H1 (cell line): Measurements from ENCODE around the gene INSM1. TPM values are rescaled to one million over a fixed set of nuclear protein-coding genes. Genes with fewer than 3 reads are reported as not detected.
A peak's percentile ranks its signal among the peaks of the same experiment; 100 is the strongest.

Experiments
- CTCF ChIA-PET: fragments of 300-600 bp; sonication (Branson Sonifier 250); formaldehyde crosslinking; loops from one replicate; lab custom pipeline; 2021; ENCODE audit not compliant: partially characterized antibody; lab: Charles Lee
- POLR2A ChIA-PET: fragments of 300-600 bp; sonication (Branson Sonifier 250); formaldehyde crosslinking; loops from one replicate; lab custom pipeline; 2021; ENCODE audit warnings: inconsistent platforms; ENCODE audit not compliant: partially characterized antibody; lab: Charles Lee
- DNase-seq, 2 experiments: peaks; one replicate each; pipeline versions ENCODE4 v3.0.0 to v3.0.0-alpha.2; 2010 to 2022; ENCODE audit warnings: low spot score in 2 of 2, low read depth in 1 of 2, mixed read lengths in 1 of 2
- FAIRE-seq: peaks from 2 replicates; lab custom pipeline; 2011; peaks lifted over from hg19 to GRCh38; lab: Jason Lieb, UNC
- H2AFZ ChIP-seq: 2 replicates; pipeline ENCODE4 v1.8.1; 2012; ENCODE audit warnings: low read length, inconsistent platforms
- H2AK5ac ChIP-seq: 2 replicates; pipeline ENCODE4 v1.6.1; 2013; ENCODE audit warnings: low read depth, low read length
- H2BK120ac ChIP-seq: replicated peaks from 2 replicates; pipeline ENCODE3; 2013; ENCODE audit warnings: low read depth, low read length, inconsistent platforms
- H2BK12ac ChIP-seq: 2 replicates; pipeline ENCODE4 v1.6.1; 2013; ENCODE audit warnings: low read depth, low read length
- H2BK15ac ChIP-seq: 2 replicates; pipeline ENCODE4 v1.6.1; 2013; ENCODE audit warnings: low read length
- H2BK20ac ChIP-seq: 2 replicates; pipeline ENCODE4 v1.6.1; 2013; ENCODE audit warnings: low read length
- H2BK5ac ChIP-seq: 2 replicates; pipeline ENCODE4 v1.6.1; 2013; ENCODE audit warnings: low read depth, low read length
- H3K14ac ChIP-seq: 2 replicates; pipeline ENCODE4 v1.6.1; 2013; ENCODE audit warnings: inconsistent platforms; ENCODE audit not compliant: insufficient read length
- H3K18ac ChIP-seq: 2 replicates; pipeline ENCODE4 v1.6.1; 2013; ENCODE audit warnings: low read length; ENCODE audit errors: extremely low read depth
- H3K23ac ChIP-seq: 2 replicates; pipeline ENCODE4 v1.6.1; 2013; ENCODE audit warnings: inconsistent platforms; ENCODE audit not compliant: insufficient read length
- H3K23me2 ChIP-seq: 2 replicates; pipeline ENCODE4 v1.6.1; 2013; ENCODE audit warnings: low read depth, low read length
- H3K27ac ChIP-seq: 2 replicates; pipeline ENCODE4 v1.6.1; 2011; ENCODE audit warnings: low read depth, low read length, inconsistent platforms
- H3K27me3 ChIP-seq, 4 experiments: replicated peaks in 1 of 4; 1 replicate in 1 of 4; 2 replicates in 3 of 4; pipeline versions ENCODE4 v1.6.1 to v1.8.1; 2011 to 2013; ENCODE audit warnings: low read length in 3 of 4, mild to moderate bottlenecking in 3 of 4, inconsistent platforms in 2 of 4, mixed read lengths in 2 of 4, moderate library complexity in 1 of 4; ENCODE audit not compliant: control insufficient read depth in 3 of 4, insufficient read depth in 3 of 4; ENCODE audit errors: extremely low read depth in 1 of 4
- H3K36me3 ChIP-seq, 4 experiments: 2 replicates each; pipeline versions ENCODE4 v1.6.1 to v1.8.1; 2011 to 2013; ENCODE audit warnings: mild to moderate bottlenecking in 4 of 4, low read length in 3 of 4, moderate library complexity in 2 of 4, control low read depth in 1 of 4, inconsistent platforms in 1 of 4; ENCODE audit not compliant: insufficient read depth in 4 of 4, control insufficient read depth in 2 of 4
- H3K4ac ChIP-seq: replicated peaks from 2 replicates; pipeline ENCODE3; 2013; ENCODE audit warnings: low read length, low read depth, mixed read lengths, inconsistent platforms; ENCODE audit not compliant: insufficient read length
- H3K4me1 ChIP-seq, 4 experiments: replicated peaks in 1 of 4; 1 replicate in 1 of 4; 2 replicates in 3 of 4; pipeline versions ENCODE4 v1.6.1 to v1.8.1; 2011 to 2013; ENCODE audit warnings: low read length in 3 of 4, inconsistent platforms in 2 of 4, mixed read lengths in 1 of 4; ENCODE audit not compliant: insufficient read depth in 4 of 4, control insufficient read depth in 3 of 4
- H3K4me2 ChIP-seq, 2 experiments: 2 replicates each; pipeline versions ENCODE4 v1.6.1 to v1.8.1; 2011 to 2013; ENCODE audit warnings: low read depth in 2 of 2, low read length in 2 of 2, control low read depth in 1 of 2, inconsistent platforms in 1 of 2, mild to moderate bottlenecking in 1 of 2; ENCODE audit not compliant: insufficient read depth in 1 of 2
- H3K4me3 ChIP-seq, 4 experiments: fragments of 200-600, 300-600 bp in 1 of 4; sonication (generic), shearing (Covaris generic), sonication (Bioruptor Twin) in 1 of 4; 2 replicates each; pipeline versions ENCODE4 v1.5.1 to v1.8.1; 2011 to 2016; ENCODE audit warnings: low read length in 4 of 4, low read depth in 3 of 4, control low read depth in 2 of 4, inconsistent platforms in 2 of 4, mild to moderate bottlenecking in 2 of 4, mixed read lengths in 1 of 4, moderate library complexity in 1 of 4; ENCODE audit not compliant: insufficient read depth in 2 of 4; ENCODE audit errors: extremely low read depth in 1 of 4
- H3K56ac ChIP-seq: replicated peaks from 2 replicates; pipeline ENCODE3; 2013; ENCODE audit warnings: low read depth, mild to moderate bottlenecking, mixed read lengths, low read length, inconsistent platforms; ENCODE audit not compliant: insufficient read length
- H3K79me1 ChIP-seq: 2 replicates; pipeline ENCODE4 v1.6.1; 2013; ENCODE audit warnings: low read depth, low read length, control low read depth
- H3K79me2 ChIP-seq, 2 experiments: 2 replicates each; pipeline versions ENCODE4 v1.6.1 to v1.8.1; 2012 to 2013; ENCODE audit warnings: low read length in 2 of 2, mild to moderate bottlenecking in 2 of 2, inconsistent platforms in 1 of 2; ENCODE audit not compliant: insufficient read depth in 2 of 2, control insufficient read depth in 1 of 2
- H3K9ac ChIP-seq, 4 experiments: replicated peaks in 1 of 4; 1 replicate in 1 of 4; 2 replicates in 3 of 4; pipeline versions ENCODE4 v1.6.1 to v1.8.1; 2011 to 2013; ENCODE audit warnings: low read depth in 3 of 4, low read length in 3 of 4, control low read depth in 2 of 4, mild to moderate bottlenecking in 2 of 4, moderate library complexity in 2 of 4, inconsistent platforms in 1 of 4; ENCODE audit errors: extremely low read depth in 1 of 4
- H3K9me3 ChIP-seq, 2 experiments: 2 replicates each; pipeline versions ENCODE4 v1.6.1 to v1.8.1; 2012 to 2013; ENCODE audit warnings: mild to moderate bottlenecking in 2 of 2, moderate library complexity in 2 of 2, control low read depth in 1 of 2, inconsistent platforms in 1 of 2, low read depth in 1 of 2, low read length in 1 of 2, mixed read lengths in 1 of 2; ENCODE audit not compliant: insufficient read depth in 2 of 2
- H4K20me1 ChIP-seq, 2 experiments: replicated peaks in 1 of 2; 2 replicates each; pipeline versions ENCODE3 to v1.8.1; 2011 to 2013; ENCODE audit warnings: inconsistent platforms in 2 of 2, low read length in 2 of 2, mild to moderate bottlenecking in 1 of 2; ENCODE audit not compliant: insufficient read depth in 2 of 2, control insufficient read depth in 1 of 2
- H4K5ac ChIP-seq: 2 replicates; pipeline ENCODE4 v1.6.1; 2013; ENCODE audit warnings: low read length, low read depth, mixed read lengths, inconsistent platforms; ENCODE audit not compliant: insufficient read length
- H4K8ac ChIP-seq: 2 replicates; pipeline ENCODE4 v1.8.0; 2013; ENCODE audit warnings: mild to moderate bottlenecking, moderate library complexity, low read length, inconsistent platforms; ENCODE audit not compliant: insufficient read depth; ENCODE audit errors: extremely low read depth
- H4K91ac ChIP-seq: replicated peaks from 2 replicates; pipeline ENCODE3; 2013; ENCODE audit warnings: low read length, mixed read lengths, inconsistent platforms; ENCODE audit not compliant: insufficient read length
- CBX8 ChIP-seq: fragments of 300-800, 300-1000 bp; sonication (generic); IDR thresholded peaks from 2 replicates; pipeline ENCODE4 v1.7.1; 2016; ENCODE audit warnings: low read depth, low read length, borderline replicate concordance
- CEBPB ChIP-seq: IDR thresholded peaks from 2 replicates; pipeline ENCODE4 v1.6.1; 2012; ENCODE audit warnings: low read depth, low read length
- RNF2 ChIP-seq: fragments of 200-900, 300-1000 bp; sonication (generic); IDR thresholded peaks from 2 replicates; pipeline ENCODE4 v1.7.1; 2016; ENCODE audit warnings: borderline replicate concordance, low read depth, mild to moderate bottlenecking, antibody characterized with exemption, low read length; ENCODE audit not compliant: poor library complexity, severe bottlenecking; ENCODE audit errors: missing control alignments
- SUZ12 ChIP-seq: fragments of 200-600 bp; sonication (generic); IDR thresholded peaks from 2 replicates; pipeline ENCODE4 v1.6.1; 2012; ENCODE audit warnings: mild to moderate bottlenecking, inconsistent platforms, low read length, moderate library complexity, mixed read lengths
- WGBS, 2 experiments: shearing (Covaris generic) in 1 of 2; methylation state at CpG; one replicate each; pipeline versions ENCODE4 v1.1.6 to v1.1.7; 2013 to 2015; ENCODE audit warnings: low lambda C conversion rate in 2 of 2, mixed read lengths in 2 of 2, inconsistent platforms in 1 of 2, low coverage in 1 of 2, missing lambda C conversion rate in 1 of 2; ENCODE audit not compliant: insufficient replicate concordance in 2 of 2, insufficient coverage in 1 of 2, insufficient read length in 1 of 2; ENCODE audit errors: extremely low coverage in 1 of 2, missing lambda C conversion rate in 1 of 2; 5-methylcytosine and 5-hydroxymethylcytosine counted together
- polyA plus RNA-seq, 7 experiments: library from polyadenylated mRNA; depleted of rRNA in 3 of 7; stranded (reverse) in 5 of 7; unstranded in 2 of 7; fragments of >200 nt in 5 of 7; fragments of 200-250 nt in 2 of 7; gene quantifications; 1 replicate in 5 of 7; 2 replicates in 1 of 7; 4 replicates in 1 of 7; pipeline versions ENCODE4 v1.2.1 to v1.2.3, GENCODE V29; 2011 to 2013; ENCODE audit warnings: missing spikeins in 2 of 7, mixed read lengths in 2 of 7
- total RNA-seq: library from RNA; stranded (reverse); fragmentation: NEBNext Ultra II Directional; extraction: Animal tissue kit (Norgen Biotek cat#: 25700); gene quantifications from 2 replicates; pipeline ENCODE4 v1.2.1, GENCODE V29; 2021

Gene INSM1
- total and polyA plus RNA-seq, 2 of the 8 experiments (the other 6 are each of a cell fraction or from before 2014, with no cell fraction given) = 0.86 to 2.5 TPM

- Histone ChIP-seq H4K20me1 (peaks cover 0 to 3% of the 10 kb centered on the region in 2 experiments), H2BK5ac (no peak overlapping the region), H3K4me3 (peak overlapping the region; percentile 31 to 71 (median 43); a peak in 7 of 8 replicates), H4K8ac (peak overlapping the region; percentile 12; the same call in 1 of the 2 replicates), H4K5ac (no peak overlapping the region), H3K56ac (no peak overlapping the region), H3K79me2 (no peaks in the 10 kb centered on the region), H3K4ac (no peak overlapping the region), H3K36me3 (no peaks in the 10 kb centered on the region), H3K23ac (no peak overlapping the region), H2BK12ac (peak overlapping the region; percentile 80; the same call in 1 of the 2 replicates), H3K4me1 (peaks cover 0 to 28% (median 7%) of the 10 kb centered on the region in 4 experiments; a peak in 6 of 7 replicates), H3K23me2 (peaks cover 39% of the 10 kb centered on the region; the same call in 1 of the 2 replicates), H3K4me2 (peak overlapping the region; percentile 84 to 86), H3K9me3 (no peaks in the 10 kb centered on the region), H2BK120ac (no peak overlapping the region), H4K91ac (no peak overlapping the region), H3K14ac (no peak overlapping the region), H3K27me3 (peaks cover 42 to 93% (median 75%) of the 10 kb centered on the region in 4 experiments), H2BK20ac (no peak overlapping the region), H3K18ac (no peak overlapping the region), H2AK5ac (no peak overlapping the region), H3K79me1 (no peaks in the 10 kb centered on the region), H2AFZ (no peak overlapping the region), H2BK15ac (no peak overlapping the region), H3K27ac (no peak overlapping the region), H3K9ac (no peak overlapping the region)
- POLR2A ChIA-PET = no interaction called here
- no peak for TF ChIP-seq CEBPB
- peak; percentile 62; the same call in 1 of the 2 replicates for TF ChIP-seq CBX8
- peak; percentile 48; the same call in 1 of the 2 replicates for TF ChIP-seq SUZ12
- TF ChIP-seq RNF2 = peak; percentile 32
- CTCF ChIA-PET = no interaction called here
- no peak for DNase-seq
- no peak for FAIRE-seq
- 5% methylated on average over 18 of the region's 18 CpGs; no CpG with 5 or more reads in 1 of the 2 experiments for WGBS, 2 experiments
Observed at GRCh38 chr20:20365480-20366161, 2.3 kb upstream of the INSM1 start.
